ENCODE measurements around the gene ANKRD13A. TPM values are rescaled to one million over a fixed set of nuclear protein-coding genes. Genes with fewer than 3 reads are reported as not detected.

Gene ANKRD13A
- total and polyA plus RNA-seq, 2 donors (not counting 3 experiments of a cell fraction or from before 2014, with no cell fraction given): 37.0 to 43.9 TPM

DNA sequence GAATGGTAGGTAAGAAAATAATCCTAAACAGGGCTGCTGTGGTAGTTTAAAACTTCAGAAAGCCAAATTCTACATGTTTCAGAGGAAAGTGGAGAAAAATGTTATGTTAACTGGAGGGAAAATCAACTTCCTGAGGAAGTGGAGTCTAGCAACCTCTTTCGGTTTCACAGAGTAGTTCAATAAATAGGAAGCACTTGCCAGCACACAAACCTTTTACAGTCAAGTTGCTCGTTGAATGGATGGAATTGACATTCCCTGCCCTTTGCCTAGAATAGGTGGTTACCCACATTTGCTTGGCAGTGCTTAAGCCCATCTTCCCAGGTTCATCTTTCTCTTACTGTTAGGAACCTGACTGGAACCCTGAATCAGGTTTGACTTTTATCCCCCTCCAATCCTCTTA is 15.9 kb downstream of the ANKRD13A start:
- Histone ChIP-seq H2AFZ (ENCODE audit: low read depth, low read length) (peak overlapping the region; percentile 0), H3K79me2 (ENCODE audit: control insufficient read depth, insufficient read depth, low read length) (no peaks in the 10 kb centered on the region), H3K27ac (ENCODE audit: insufficient read depth, low read depth, low read length) (no peak overlapping the region), H3K27me3 (ENCODE audit: control insufficient read depth in 2 of 2, insufficient read depth in 2 of 2, low read length in 2 of 2) (no peaks in the 10 kb centered on the region), H3K4me3 (replicated peaks in 1 of 3; ENCODE audit: insufficient read depth in 1 of 3, low read depth in 1 of 3, low read length in 3 of 3) (no peak overlapping the region), H3K9me3 (replicated peaks; ENCODE audit: control insufficient read depth, insufficient read depth, low read length) (no peaks in the 10 kb centered on the region), H4K20me1 (replicated peaks; ENCODE audit: control insufficient read depth, extremely low read depth, insufficient read depth, low read length) (no peaks in the 10 kb centered on the region), H3K9me1 (replicated peaks; ENCODE audit: control insufficient read depth, extremely low read depth, insufficient read depth, low read length) (no peaks in the 10 kb centered on the region), H3K4me2 (ENCODE audit: insufficient read depth, low read length) (peak overlapping the region; percentile 0), H3K9ac (replicated peaks; ENCODE audit: extremely low read depth, insufficient read depth, low read length) (no peak overlapping the region), H3K4me1 (ENCODE audit: control insufficient read depth, extremely low read depth, insufficient read depth, low read length) (peaks cover 6% of the 10 kb centered on the region), H3K36me3 (ENCODE audit: control insufficient read depth in 2 of 2, extremely low read depth in 1 of 2, insufficient read depth in 2 of 2, low read length in 2 of 2) (peaks cover 3 to 4% of the 10 kb centered on the region in 2 experiments)
- TF ChIP-seq, protein P1, sequence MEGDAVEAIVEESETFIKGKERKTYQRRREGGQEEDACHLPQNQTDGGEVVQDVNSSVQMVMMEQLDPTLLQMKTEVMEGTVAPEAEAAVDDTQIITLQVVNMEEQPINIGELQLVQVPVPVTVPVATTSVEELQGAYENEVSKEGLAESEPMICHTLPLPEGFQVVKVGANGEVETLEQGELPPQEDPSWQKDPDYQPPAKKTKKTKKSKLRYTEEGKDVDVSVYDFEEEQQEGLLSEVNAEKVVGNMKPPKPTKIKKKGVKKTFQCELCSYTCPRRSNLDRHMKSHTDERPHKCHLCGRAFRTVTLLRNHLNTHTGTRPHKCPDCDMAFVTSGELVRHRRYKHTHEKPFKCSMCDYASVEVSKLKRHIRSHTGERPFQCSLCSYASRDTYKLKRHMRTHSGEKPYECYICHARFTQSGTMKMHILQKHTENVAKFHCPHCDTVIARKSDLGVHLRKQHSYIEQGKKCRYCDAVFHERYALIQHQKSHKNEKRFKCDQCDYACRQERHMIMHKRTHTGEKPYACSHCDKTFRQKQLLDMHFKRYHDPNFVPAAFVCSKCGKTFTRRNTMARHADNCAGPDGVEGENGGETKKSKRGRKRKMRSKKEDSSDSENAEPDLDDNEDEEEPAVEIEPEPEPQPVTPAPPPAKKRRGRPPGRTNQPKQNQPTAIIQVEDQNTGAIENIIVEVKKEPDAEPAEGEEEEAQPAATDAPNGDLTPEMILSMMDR (IDR thresholded peaks at IDR 0.05; ENCODE audit: extremely low read depth in 1 of 2, insufficient read depth in 1 of 2, low read depth in 1 of 2, low read length in 2 of 2): peak in 1 of 2 donors; percentile 23
- TF ChIP-seq EZH2 (IDR thresholded peaks at IDR 0.05; ENCODE audit: borderline replicate concordance, low read depth, low read length, severe bottlenecking): no peak
- no TSS peak for BruUV-seq (replicated peaks)
- CTCF ChIA-PET: no interaction called here
- POLR2A ChIA-PET: no interaction called here
- dilution Hi-C loops (cut with MboI; ENCODE audit: extremely low pct_ligation_motif_present, low sequenced_read_pairs) (no loop called here), intact Hi-C loops (cut with micrococcal nuclease) (no loop called here)
- peak; percentile 79 for FAIRE-seq
- DNase-seq (ENCODE audit: low read depth, low spot score): peak; percentile 71

DNA sequence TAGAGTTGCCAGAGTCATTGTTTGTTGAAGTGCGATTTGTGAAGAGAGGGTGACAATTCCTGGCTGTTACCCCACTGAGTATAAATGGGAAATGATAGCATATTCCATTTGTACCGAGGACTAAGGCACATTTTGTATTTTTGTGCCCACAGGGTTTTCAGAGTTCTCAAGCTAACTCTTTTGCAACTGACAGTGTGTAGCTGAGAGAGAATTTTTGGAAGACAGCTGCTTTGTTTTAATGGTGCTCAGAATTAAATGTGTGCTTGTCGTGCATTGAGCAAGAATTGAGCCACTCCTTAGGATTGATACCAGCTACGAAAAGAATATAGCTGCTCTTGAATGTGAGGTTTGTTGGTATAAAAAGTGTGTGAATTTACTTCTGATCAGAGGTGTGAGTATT is 21.7 kb downstream of the ANKRD13A start:
- Histone ChIP-seq H4K20me1 (replicated peaks; ENCODE audit: control insufficient read depth, extremely low read depth, insufficient read depth, low read length) (no peaks in the 10 kb centered on the region), H3K79me2 (ENCODE audit: control insufficient read depth, insufficient read depth, low read length) (no peaks in the 10 kb centered on the region), H3K27ac (ENCODE audit: insufficient read depth, low read depth, low read length) (no peak overlapping the region), H3K9me1 (replicated peaks; ENCODE audit: control insufficient read depth, extremely low read depth, insufficient read depth, low read length) (no peaks in the 10 kb centered on the region), H3K27me3 (ENCODE audit: control insufficient read depth in 2 of 2, insufficient read depth in 2 of 2, low read length in 2 of 2) (no peaks in the 10 kb centered on the region), H3K36me3 (ENCODE audit: control insufficient read depth in 2 of 2, extremely low read depth in 1 of 2, insufficient read depth in 2 of 2, low read length in 2 of 2) (peaks cover 5 to 8% of the 10 kb centered on the region in 2 experiments), H3K9ac (replicated peaks; ENCODE audit: extremely low read depth, insufficient read depth, low read length) (no peak overlapping the region), H3K9me3 (replicated peaks; ENCODE audit: control insufficient read depth, insufficient read depth, low read length) (no peaks in the 10 kb centered on the region), H3K4me2 (ENCODE audit: insufficient read depth, low read length) (no peak overlapping the region), H3K4me3 (replicated peaks in 1 of 3; ENCODE audit: insufficient read depth in 1 of 3, low read depth in 1 of 3, low read length in 3 of 3) (no peak overlapping the region), H2AFZ (ENCODE audit: low read depth, low read length) (no peak overlapping the region), H3K4me1 (ENCODE audit: control insufficient read depth, extremely low read depth, insufficient read depth, low read length) (peaks cover 20% of the 10 kb centered on the region)
- POLR2A ChIA-PET: no interaction called here
- no peak for TF ChIP-seq GATA2 (IDR thresholded peaks at IDR 0.05; ENCODE audit: insufficient read depth, insufficient read length, low read depth, low read length)
- TF ChIP-seq, protein P1 (IDR thresholded peaks at IDR 0.05; ENCODE audit: extremely low read depth in 1 of 2, insufficient read depth in 1 of 2, low read depth in 1 of 2, low read length in 2 of 2): no peak
- no peak for TF ChIP-seq JUN (IDR thresholded peaks at IDR 0.05; ENCODE audit: borderline replicate concordance, insufficient read depth, insufficient read length, low read depth)
- TF ChIP-seq, protein P2, sequence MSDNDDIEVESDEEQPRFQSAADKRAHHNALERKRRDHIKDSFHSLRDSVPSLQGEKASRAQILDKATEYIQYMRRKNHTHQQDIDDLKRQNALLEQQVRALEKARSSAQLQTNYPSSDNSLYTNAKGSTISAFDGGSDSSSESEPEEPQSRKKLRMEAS (IDR thresholded peaks at IDR 0.05; ENCODE audit: insufficient read depth, insufficient read length): no peak
- no peak for TF ChIP-seq MYC (IDR thresholded peaks at IDR 0.05; ENCODE audit: low read depth, low read length)
- TF ChIP-seq POLR2A (IDR thresholded peaks at IDR 0.05; ENCODE audit: low read depth, low read length): no peak
- no peak for TF ChIP-seq POLR2AphosphoS5 (IDR thresholded peaks at IDR 0.05; ENCODE audit: insufficient read depth, low read depth, low read length)
- TF ChIP-seq EZH2 (IDR thresholded peaks at IDR 0.05; ENCODE audit: borderline replicate concordance, low read depth, low read length, severe bottlenecking): no peak
- no peak for TF ChIP-seq FOS (IDR thresholded peaks at IDR 0.05; ENCODE audit: borderline replicate concordance, insufficient read depth, low read length)
- no TSS peak for BruUV-seq (replicated peaks)
- CTCF ChIA-PET: interaction anchor here (0.7 kb wide), 1 partner anchor 33 kb away, joined by 5 read pairs; no protein-coding TSS in a partner anchor
- dilution Hi-C loops (cut with MboI; ENCODE audit: extremely low pct_ligation_motif_present, low sequenced_read_pairs): no loop called here
- intact Hi-C loops (cut with micrococcal nuclease): no loop called here
- FAIRE-seq (no peak), DNase-seq (ENCODE audit: low read depth, low spot score) (no peak)
